Neural cell (in vitro differentiated cells): ENCODE data around the gene PLXNC1.

ENCODE experiments used
- CTCF ChIP-seq: fragments of 450-650 bp; IDR thresholded peaks from 2 replicates; pipeline ENCODE4 v1.5.1; 2014; ENCODE audit warnings: antibody characterized with exemption, mild to moderate bottlenecking, moderate library complexity; ENCODE audit not compliant: poor library complexity, severe bottlenecking
- EZH2 ChIP-seq: fragments of 200-600, 300-800 bp; shearing (Covaris generic), sonication (generic); IDR thresholded peaks from 2 replicates; pipeline ENCODE4 v1.6.1; 2014; ENCODE audit warnings: antibody characterized with exemption, low read length, borderline replicate concordance, mild to moderate bottlenecking; ENCODE audit not compliant: insufficient read depth, poor library complexity, severe bottlenecking
- TF ChIP-seq, protein P1 (sequence below): IDR thresholded peaks from 2 replicates; pipeline ENCODE4 v1.6.1; 2012; ENCODE audit warnings: borderline replicate concordance

DNA sequence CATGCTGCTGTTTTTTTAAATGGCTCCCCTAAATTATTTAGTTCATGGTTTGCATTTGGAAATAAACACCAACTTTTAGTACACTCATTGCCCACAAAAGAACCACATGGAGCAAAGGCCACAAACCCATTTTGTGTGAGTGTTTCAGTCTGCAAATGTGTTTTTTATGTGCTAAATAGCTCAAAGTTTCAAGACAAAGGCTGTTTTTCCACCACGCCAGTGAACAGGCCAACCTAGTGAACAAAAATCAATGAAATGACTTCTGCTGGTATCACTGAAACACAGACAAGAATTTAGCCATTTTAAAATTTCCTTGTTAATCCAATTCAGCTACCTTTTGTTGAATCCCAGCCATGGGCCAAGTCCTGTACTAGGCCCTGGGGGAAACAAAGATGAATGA lies 52.3 kb downstream of the PLXNC1 start:
- no peak for TF ChIP-seq CTCF
- TF ChIP-seq EZH2: no peak
- TF ChIP-seq, protein P1, sequence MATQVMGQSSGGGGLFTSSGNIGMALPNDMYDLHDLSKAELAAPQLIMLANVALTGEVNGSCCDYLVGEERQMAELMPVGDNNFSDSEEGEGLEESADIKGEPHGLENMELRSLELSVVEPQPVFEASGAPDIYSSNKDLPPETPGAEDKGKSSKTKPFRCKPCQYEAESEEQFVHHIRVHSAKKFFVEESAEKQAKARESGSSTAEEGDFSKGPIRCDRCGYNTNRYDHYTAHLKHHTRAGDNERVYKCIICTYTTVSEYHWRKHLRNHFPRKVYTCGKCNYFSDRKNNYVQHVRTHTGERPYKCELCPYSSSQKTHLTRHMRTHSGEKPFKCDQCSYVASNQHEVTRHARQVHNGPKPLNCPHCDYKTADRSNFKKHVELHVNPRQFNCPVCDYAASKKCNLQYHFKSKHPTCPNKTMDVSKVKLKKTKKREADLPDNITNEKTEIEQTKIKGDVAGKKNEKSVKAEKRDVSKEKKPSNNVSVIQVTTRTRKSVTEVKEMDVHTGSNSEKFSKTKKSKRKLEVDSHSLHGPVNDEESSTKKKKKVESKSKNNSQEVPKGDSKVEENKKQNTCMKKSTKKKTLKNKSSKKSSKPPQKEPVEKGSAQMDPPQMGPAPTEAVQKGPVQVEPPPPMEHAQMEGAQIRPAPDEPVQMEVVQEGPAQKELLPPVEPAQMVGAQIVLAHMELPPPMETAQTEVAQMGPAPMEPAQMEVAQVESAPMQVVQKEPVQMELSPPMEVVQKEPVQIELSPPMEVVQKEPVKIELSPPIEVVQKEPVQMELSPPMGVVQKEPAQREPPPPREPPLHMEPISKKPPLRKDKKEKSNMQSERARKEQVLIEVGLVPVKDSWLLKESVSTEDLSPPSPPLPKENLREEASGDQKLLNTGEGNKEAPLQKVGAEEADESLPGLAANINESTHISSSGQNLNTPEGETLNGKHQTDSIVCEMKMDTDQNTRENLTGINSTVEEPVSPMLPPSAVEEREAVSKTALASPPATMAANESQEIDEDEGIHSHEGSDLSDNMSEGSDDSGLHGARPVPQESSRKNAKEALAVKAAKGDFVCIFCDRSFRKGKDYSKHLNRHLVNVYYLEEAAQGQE: no peak
